Heart left ventricle (tissue), 16 donors: ENCODE data around the gene KNG1. TPM values are rescaled to one million over a fixed set of nuclear protein-coding genes. Genes with fewer than 3 reads are reported as not detected.
A peak's percentile ranks its signal among the peaks of the same experiment; 100 is the strongest.
"Not testable (repeated sequence)": the region's sequence is repeated elsewhere in the genome, so short reads cannot be mapped to it uniquely, and the experiment has no call there.

Experiments used
- ATAC-seq, 4 donors: fragments of 200-7000 bp; cut with Tn5 transposase; one replicate each; pipeline ENCODE4 v1.9.1; 2020 to 2022; ENCODE audit warnings: moderate library complexity in 4 of 4, mild to moderate bottlenecking in 3 of 4, moderate number of reproducible peaks in 1 of 4
- DNase-seq, 5 donors: peaks; one replicate each; pipeline ENCODE4 v3.0.0-alpha.2; 2020
- H3K27ac ChIP-seq, 12 donors: fragments of 200-600 bp; sonication (generic) in 4 of 12; one replicate each; pipeline versions ENCODE4 v1.5.0 to v1.8.0; 2016 to 2022; ENCODE audit warnings: mild to moderate bottlenecking in 2 of 12
- H3K27me3 ChIP-seq, 9 donors: fragments of 200-600 bp; sonication (generic) in 2 of 9; one replicate each; pipeline versions ENCODE4 v1.5.1 to v1.8.0; 2016 to 2022; ENCODE audit warnings: mild to moderate bottlenecking in 3 of 9
- H3K36me3 ChIP-seq, 9 donors: fragments of 200-600 bp; sonication (generic) in 2 of 9; one replicate each; pipeline versions ENCODE4 v1.5.0 to v1.8.0; 2018 to 2022; ENCODE audit warnings: mild to moderate bottlenecking in 2 of 9
- H3K4me1 ChIP-seq, 12 donors: fragments of 200-600 bp; sonication (generic) in 4 of 12; one replicate each; pipeline versions ENCODE4 v1.5.0 to v1.8.0; 2016 to 2022; ENCODE audit warnings: mild to moderate bottlenecking in 3 of 12
- H3K4me3 ChIP-seq, 12 donors: fragments of 200-600 bp; sonication (generic) in 4 of 12; one replicate each; pipeline versions ENCODE4 v1.5.0 to v1.8.0; 2017 to 2022; ENCODE audit warnings: mild to moderate bottlenecking in 9 of 12, moderate library complexity in 4 of 12
- H3K9me3 ChIP-seq, 12 donors: fragments of 200-600 bp; sonication (generic) in 4 of 12; one replicate each; pipeline versions ENCODE4 v1.5.0 to v1.8.0; 2016 to 2022; ENCODE audit warnings: mild to moderate bottlenecking in 1 of 12
- CTCF ChIP-seq, 12 donors: fragments of 200-600 bp; sonication (generic) in 4 of 12; IDR thresholded peaks; one replicate each; pipeline versions ENCODE4 v1.5.0 to v1.8.0; 2018 to 2022; ENCODE audit warnings: antibody characterized with exemption in 12 of 12, mild to moderate bottlenecking in 5 of 12
- POLR2A ChIP-seq, 2 donors: fragments of 450-650 bp; IDR thresholded peaks; one replicate each; pipeline ENCODE4 v1.6.1; 2017; ENCODE audit warnings: antibody characterized with exemption in 2 of 2, mild to moderate bottlenecking in 2 of 2, moderate library complexity in 2 of 2
- WGBS, 4 donors: extraction: QIAGEN DNeasy Blood & Tissue Kit in 2 of 4; methylation state at CpG; one replicate each; pipeline versions ENCODE4 v1.1.5 to v1.1.7; 2013 to 2018; 5-methylcytosine and 5-hydroxymethylcytosine counted together
- intact Hi-C, 10 donors: fragments of 100-400 bp; cut with DNase I; formaldehyde crosslinking; loops; one replicate each; pipeline versions ENCODE4 v1.11.1 to v1.14.2; 2022
- polyA plus RNA-seq, 2 donors: library from polyadenylated mRNA; stranded (reverse); fragments of 200-250 nt; gene quantifications; one replicate each; pipeline ENCODE4 v1.2.3, GENCODE V29; 2013
- total RNA-seq, 9 donors: library from RNA; depleted of rRNA in 2 of 9; stranded (reverse); fragments of >200 nt in 2 of 9; fragmentation: NEBNext Ultra II Directional in 3 of 9; extraction: Animal tissue kit (Norgen Biotek cat#: 25700) in 3 of 9; gene quantifications; one replicate each; pipeline versions ENCODE4 v1.1.0 to v1.2.4, GENCODE V29; 2016 to 2023
- donor health status: ischemic (EF 13 %, LVEDD 7.1; RV severe dilation, severe dysfunction).
- donor health status: healthy with polysubstance abuse.
- donor health status: DM: no; HTN: yes; CAD: no.
- donor health status: DM: no; HTN: no; CAD: no.
- donor health status: ischemic (EF 25% LVEDD 6.9; RV normal size, moderate dysfunction).
- donor health status: ischemic (EF 25% LVEDD 5.7; RV mildly dilated, moderate dysfunction).
- donor health status: healthy.
- donor health status: DM: yes; HTN: yes; CAD: no.
- donor health status: ischemic (EF 35%, LVEDD 5.7; RV mildly dilated, moderate dysfunction).
- donor health status: nonischemic (EF 11% LVEDD 7.7; RV severe dilation, severe dysfunction).
- donor health status: DM: yes; HTN: yes; CAD: no.
- donor health status: PGD.
- donor health status: ischemic (EF 29% LVEDD 5.4; RV normal size, mild dysfunction).
- donor health status: nonischemic (EF 23%, LVEDD 6.1; RV moderate dilation, normal function).

KNG1 gene
- total and polyA plus RNA-seq, 11 donors: 0.11 to 1.0 (median 0.21) TPM; not detected in 5

- intact Hi-C loops: loop anchor here in 1 of 10 donors (2.0 kb wide), 1 partner anchor 56 kb away; the partner anchor contains the start of gene FETUB
- Histone ChIP-seq H3K27me3 (no peaks in the 10 kb centered on the region), H3K4me3 (no peak overlapping the region), H3K36me3 (no peaks in the 10 kb centered on the region), H3K27ac (peak overlapping the region in 2 of 12 donors; percentile 53 to 71), H3K9me3 (no peaks in the 10 kb centered on the region), H3K4me1 (peaks cover 0 to 24% (median 2%) of the 10 kb centered on the region in 12 donors)
- no peak for TF ChIP-seq CTCF (IDR thresholded peaks at IDR 0.05)
- TF ChIP-seq POLR2A (IDR thresholded peaks at IDR 0.05): no peak
- ATAC-seq (no peak), DNase-seq (no peak)
- 78 to 92% (median 89%) methylated on average over 2 of the region's 2 CpGs for WGBS, 4 donors
Measured at GRCh38 chr3:186696522-186696921, 20.6 kb upstream of the KNG1 start.

GRCh38 chr3:186697510-186697909 is 19.6 kb upstream of the KNG1 start:
- peak; percentile 94 to 96 (median 95) for ATAC-seq
- intact Hi-C loops: loop anchor here in 1 of 10 donors (2.0 kb wide), 1 partner anchor 57 kb away; the partner anchor contains the start of gene FETUB

GRCh38 chr3:186700267-186700666 is 16.9 kb upstream of the KNG1 start:
- TF ChIP-seq CTCF (IDR thresholded peaks at IDR 0.05): no peak
- TF ChIP-seq POLR2A (IDR thresholded peaks at IDR 0.05): no peak
- no peak overlapping the region for H3K4me3 ChIP-seq
- H3K36me3 ChIP-seq: no peaks in the 10 kb centered on the region
- H3K27me3 ChIP-seq: no peaks in the 10 kb centered on the region
- intact Hi-C loops: no loop called here
- H3K4me1 ChIP-seq: peaks cover 0 to 15% (median 2%) of the 10 kb centered on the region in 12 donors
- no peak for DNase-seq
- WGBS, 4 donors: 81 to 85% (median 84%) methylated on average over 3 of the region's 3 CpGs
- ATAC-seq: no peak
- no peaks in the 10 kb centered on the region for H3K9me3 ChIP-seq
- H3K27ac ChIP-seq: no peak overlapping the region

More at GRCh38 chr3:186697510-186697909, 19.6 kb upstream of the KNG1 start:
- no peak overlapping the region for H3K4me3 ChIP-seq
- no peak for TF ChIP-seq CTCF (IDR thresholded peaks at IDR 0.05)
- DNase-seq: peak in 4 of 5 donors; percentile 23 to 74 (median 64)
- no peaks in the 10 kb centered on the region for H3K27me3 ChIP-seq
- 48 to 54% (median 50%) methylated on average over 4 of the region's 4 CpGs for WGBS, 4 donors
- H3K9me3 ChIP-seq: no peaks in the 10 kb centered on the region
- H3K4me1 ChIP-seq: peaks cover 0 to 19% (median 2%) of the 10 kb centered on the region in 12 donors
- peak overlapping the region in 9 of 12 donors; percentile 39 to 77 (median 67) for H3K27ac ChIP-seq
- no peaks in the 10 kb centered on the region for H3K36me3 ChIP-seq

- H3K4me1 ChIP-seq: peaks cover 0 to 15% (median under 1%) of the 10 kb centered on the region in 12 donors
- H3K36me3 ChIP-seq, H3K4me3 ChIP-seq, H3K27me3 ChIP-seq, intact Hi-C loops, DNase-seq, ATAC-seq, H3K27ac ChIP-seq, H3K9me3 ChIP-seq: not testable (repeated sequence)
Measured at GRCh38 chr3:186702451-186702850, 14.7 kb upstream of the KNG1 start.
